K562 (cell line): Measurements from ENCODE around the gene ZNF318. TPM values are rescaled to one million over a fixed set of nuclear protein-coding genes. Genes with fewer than 3 reads are reported as not detected.

Experiments
- ATAC-seq: fragments of 200-7000 bp; cut with Tn5 transposase; 3 replicates; pipeline ENCODE4 v1.9.1; 2020; ENCODE audit warnings: moderate library complexity
- BruUV-seq: library from RNA; stranded (reverse); fragments of 400-500 nt; replicated peaks from 2 replicates; lab custom pipeline; 2021; lab: Mats Ljungman, UMichigan
- CTCF ChIA-PET: fragments of 300-600 bp; formaldehyde crosslinking; extraction: SDS; loops from one replicate; lab custom pipeline; 2021; ENCODE audit warnings: low intra/inter-chr PET ratio; lab: Yijun Ruan, JAX
- POLR2A ChIA-PET: fragments of 300-600, 350-650 bp; sonication (Branson Sonifier 250); formaldehyde crosslinking; extraction: SDS; loops from one replicate; lab custom pipeline; 2021; ENCODE audit warnings: antibody characterized with exemption, inconsistent platforms; lab: Yijun Ruan, JAX
- DNase-seq, 4 experiments: peaks; one replicate each; pipeline versions ENCODE4 v3.0.0 to v3.0.0-alpha.2; 2011 to 2018; ENCODE audit warnings: low spot score in 3 of 4, mixed read lengths in 3 of 4; ENCODE audit errors: extremely low read depth in 1 of 4
- FAIRE-seq: peaks from 2 replicates; lab custom pipeline; 2011; peaks lifted over from hg19 to GRCh38; lab: Jason Lieb, UNC
- H2AFZ ChIP-seq: 2 replicates; pipeline ENCODE4 v1.6.0; 2011; ENCODE audit warnings: low read depth, low read length, control low read depth, inconsistent platforms
- H3K27ac ChIP-seq: fragments of 200-600 bp; 3 replicates; pipeline ENCODE4 v1.8.0; 2011; ENCODE audit warnings: low read depth, mild to moderate bottlenecking, control low read depth, inconsistent platforms, low read length, moderate library complexity, mixed read lengths; ENCODE audit errors: extremely low read depth
- H3K27me3 ChIP-seq, 2 experiments: fragments of 300-600 bp in 1 of 2; 2 replicates in 1 of 2; 3 replicates in 1 of 2; pipeline versions ENCODE4 v1.6.0 to v1.8.0; 2011; ENCODE audit warnings: inconsistent platforms in 2 of 2, low read length in 2 of 2, mild to moderate bottlenecking in 1 of 2, mixed read lengths in 1 of 2, moderate library complexity in 1 of 2; ENCODE audit not compliant: control insufficient read depth in 2 of 2, insufficient read depth in 2 of 2
- H3K36me3 ChIP-seq: fragments of 300-600 bp; 3 replicates; pipeline ENCODE4 v1.8.0; 2011; ENCODE audit warnings: mild to moderate bottlenecking, low read length, inconsistent platforms; ENCODE audit not compliant: control insufficient read depth, insufficient read depth
- H3K4me1 ChIP-seq, 2 experiments: fragments of 200-600 bp in 1 of 2; replicated peaks in 1 of 2; 2 replicates in 1 of 2; 3 replicates in 1 of 2; pipeline versions ENCODE4 v1.5.1 to v1.8.0; 2011; ENCODE audit warnings: inconsistent platforms in 2 of 2, low read length in 2 of 2, mild to moderate bottlenecking in 1 of 2, mixed read lengths in 1 of 2, moderate library complexity in 1 of 2; ENCODE audit not compliant: control insufficient read depth in 2 of 2, insufficient read depth in 2 of 2
- H3K4me2 ChIP-seq: 2 replicates; pipeline ENCODE4 v1.6.1; 2011; ENCODE audit warnings: low read length, control low read depth, inconsistent platforms, mixed read lengths; ENCODE audit not compliant: insufficient read depth
- H3K4me3 ChIP-seq: fragments of 200-600 bp; sonication (generic), shearing (Covaris generic); 2 replicates; pipeline ENCODE4 v1.5.1; 2016; ENCODE audit warnings: control low read depth, inconsistent platforms
- H3K79me2 ChIP-seq: fragments of 200-600 bp; 3 replicates; pipeline ENCODE4 v1.8.0; 2011; ENCODE audit warnings: low read length, inconsistent platforms; ENCODE audit not compliant: control insufficient read depth, insufficient read depth
- H3K9ac ChIP-seq, 2 experiments: 2 replicates each; pipeline versions ENCODE4 v1.6.0 to v1.6.1; 2011; ENCODE audit warnings: low read depth in 2 of 2, low read length in 2 of 2, control low read depth in 1 of 2, inconsistent platforms in 1 of 2, mild to moderate bottlenecking in 1 of 2, mixed read lengths in 1 of 2; ENCODE audit not compliant: insufficient read depth in 1 of 2
- H3K9me1 ChIP-seq: one replicate; pipeline ENCODE4 v1.6.0; 2011; ENCODE audit warnings: inconsistent platforms, mild to moderate bottlenecking, low read length, moderate library complexity; ENCODE audit not compliant: control insufficient read depth, insufficient read depth
- H3K9me3 ChIP-seq: replicated peaks from 2 replicates; pipeline ENCODE4 v1.5.1; 2011; ENCODE audit warnings: low read depth, low read length, inconsistent platforms; ENCODE audit not compliant: control insufficient read depth, insufficient read depth
- H4K20me1 ChIP-seq: replicated peaks from 2 replicates; pipeline ENCODE4 v1.6.1; 2011; ENCODE audit warnings: low read length, inconsistent platforms, mixed read lengths; ENCODE audit not compliant: control insufficient read depth, insufficient read depth
- AFF1 ChIP-seq, 2 experiments: fragments of 450-650 bp; IDR thresholded peaks; 2 replicates each; pipeline ENCODE4 v1.6.1; 2018; ENCODE audit warnings: mild to moderate bottlenecking in 2 of 2, low read depth in 1 of 2; ENCODE audit not compliant: partially characterized antibody in 2 of 2
- ARID3A ChIP-seq: IDR thresholded peaks from 2 replicates; pipeline ENCODE4 v1.6.1; 2012; ENCODE audit warnings: low read depth, low read length, improper control_type of control experiment, borderline replicate concordance
- BCOR ChIP-seq: fragments of 450-650 bp; IDR thresholded peaks from 2 replicates; pipeline ENCODE4 v1.6.1; 2016
- BDP1 ChIP-seq: IDR thresholded peaks from 3 replicates; pipeline ENCODE4 v1.6.1; 2011; ENCODE audit not compliant: insufficient read length, insufficient read depth
- CBX3 ChIP-seq, 2 experiments: IDR thresholded peaks; 1 replicate in 1 of 2; 2 replicates in 1 of 2; pipeline ENCODE4 v1.6.1; 2012; ENCODE audit warnings: inconsistent platforms in 2 of 2, low read length in 2 of 2, borderline replicate concordance in 1 of 2, control low read depth in 1 of 2
- DDX20 ChIP-seq: fragments of 450-650 bp; IDR thresholded peaks from 2 replicates; pipeline ENCODE4 v1.6.1; 2016; ENCODE audit warnings: missing genetic modification characterization, low read depth, mild to moderate bottlenecking, missing compliant biosample characterization, moderate library complexity
- HIVEP1 ChIP-seq: fragments of 250-450 bp; sonication (Bioruptor Pico); IDR thresholded peaks from 2 replicates; pipeline ENCODE4 v1.4.0; 2020; ENCODE audit warnings: mild to moderate bottlenecking
- PHB ChIP-seq: fragments of 250-450 bp; sonication (Bioruptor Pico); IDR thresholded peaks from 2 replicates; pipeline ENCODE4 v1.5.0; 2021
- PKNOX1 ChIP-seq: fragments of 450-650 bp; IDR thresholded peaks from 2 replicates; pipeline ENCODE4 v1.6.1; 2016
- PPARD ChIP-seq: fragments of 250-450 bp; sonication (Bioruptor Pico); IDR thresholded peaks from 2 replicates; pipeline ENCODE4 v1.8.0; 2022; ENCODE audit warnings: inconsistent platforms, mild to moderate bottlenecking, moderate library complexity
- SNIP1 ChIP-seq: fragments of 450-650 bp; IDR thresholded peaks from 2 replicates; pipeline ENCODE4 v1.7.1; 2017; ENCODE audit warnings: low read depth, mild to moderate bottlenecking
- TAF9B ChIP-seq: fragments of 450-650 bp; IDR thresholded peaks from 2 replicates; pipeline ENCODE4 v1.6.1; 2018; ENCODE audit warnings: mild to moderate bottlenecking; ENCODE audit not compliant: partially characterized antibody
- TFAP4 ChIP-seq: sonication (generic); formaldehyde crosslinking; IDR thresholded peaks from 2 replicates; pipeline ENCODE4 v1.8.0; 2022; ENCODE audit warnings: missing genetic modification reagents, mild to moderate bottlenecking, moderate library complexity, borderline replicate concordance
- ZBTB1 ChIP-seq: sonication (generic); formaldehyde crosslinking; IDR thresholded peaks from 2 replicates; pipeline ENCODE4 v1.8.1; 2023; ENCODE audit warnings: missing genetic modification reagents, low read depth, mild to moderate bottlenecking, borderline replicate concordance
- ZNF134 ChIP-seq: fragments of 250-450 bp; sonication (Bioruptor Pico); conservative IDR thresholded peaks from 2 replicates; pipeline ENCODE4 v1.4.0; 2020
- WGBS: fragments of 100-300 bp; shearing (Covaris generic); methylation state at CpG from one replicate; pipeline ENCODE4 v1.1.6; 2016; ENCODE audit warnings: low coverage, mixed read lengths; ENCODE audit not compliant: insufficient coverage; ENCODE audit errors: missing lambda C conversion rate; 5-methylcytosine and 5-hydroxymethylcytosine counted together
- in situ Hi-C: fragments of 300-500 bp; cut with MboI; formaldehyde crosslinking; loops from 4 replicates; pipeline ENCODE4 v1.15.0; 2018; ENCODE audit warnings: inconsistent platforms, mixed read lengths
- intact Hi-C: fragments of 100-400 bp; cut with micrococcal nuclease; formaldehyde crosslinking; loops from 2 replicates; pipeline ENCODE4 v1.14.2; 2022
- polyA plus RNA-seq, 8 experiments: library from polyadenylated mRNA; depleted of rRNA in 4 of 8; stranded (reverse) in 5 of 8; unstranded in 3 of 8; fragments of >200 nt; fragmentation: Nextera tagmentation in 2 of 8; fragmentation: Illumina TruSeq in 1 of 8; extraction: Ambion mirVana in 2 of 8; extraction: Trizol in 1 of 8; gene quantifications; 2 replicates each; pipeline versions ENCODE4 v1.2.1 to v1.2.3, GENCODE V29; 2011 to 2014; ENCODE audit warnings: inconsistent platforms in 1 of 8, missing spikeins in 1 of 8
- total RNA-seq, 7 experiments: library from RNA; depleted of rRNA in 6 of 7; stranded (reverse); fragments of >200 nt in 6 of 7; fragmentation: Illumina TruSeq in 2 of 7; extraction: Trizol in 2 of 7; gene quantifications; 2 replicates each; pipeline versions ENCODE4 v1.2.1 to v1.2.3, GENCODE V29; 2011 to 2021; ENCODE audit warnings: low replicate concordance in 1 of 7

ZNF318 gene
- total and polyA plus RNA-seq, 9 of the 15 experiments (the other 6 are each of a cell fraction or from before 2014, with no cell fraction given): 3.2 to 19.0 (median 9.2) TPM

- CTCF ChIA-PET: no interaction called here
- H3K9ac ChIP-seq: no peak overlapping the region; a peak in 1 of 4 replicates
- FAIRE-seq: no peak
- BruUV-seq: no TSS peak
- no peak for DNase-seq
- H3K9me1 ChIP-seq: no peaks in the 10 kb centered on the region
- H2AFZ ChIP-seq: no peak overlapping the region
- H3K4me1 ChIP-seq: peaks cover 0 to 6% of the 10 kb centered on the region in 2 experiments; a peak in 1 of 5 replicates
- ATAC-seq: no peak
- no peaks in the 10 kb centered on the region for H3K36me3 ChIP-seq
- no peak overlapping the region for H3K4me3 ChIP-seq
- H4K20me1 ChIP-seq: no peaks in the 10 kb centered on the region
- no peak overlapping the region for H3K27ac ChIP-seq
- intact Hi-C loops: no loop called here
- POLR2A ChIA-PET: interaction anchor here (0.7 to 1.4 kb wide), 4 partner anchors 8 to 35 kb away, joined by 3 to 7 read pairs (median 4); no protein-coding TSS in a partner anchor
- H3K9me3 ChIP-seq: no peaks in the 10 kb centered on the region
- H3K79me2 ChIP-seq: no peaks in the 10 kb centered on the region
- 1% methylated on average over 5 of the region's 5 CpGs for WGBS
- H3K27me3 ChIP-seq: peaks cover 4 to 38% of the 10 kb centered on the region in 2 experiments; a peak in 4 of 5 replicates
- H3K4me2 ChIP-seq: no peak overlapping the region
- in situ Hi-C loops: no loop called here
- TF ChIP-seq TFAP4 (no peak), SNIP1 (no peak), HIVEP1 (CRISPR knock-in tag) (no peak), PKNOX1 (no peak), ZNF134 (CRISPR knock-in tag) (no peak), ZBTB1 (CRISPR knock-in tag) (no peak), CBX3 (IDR thresholded peaks at IDR 0.05; ENCODE audit: borderline replicate concordance in 1 of 2, low read length in 2 of 2) (no peak), PPARD (CRISPR knock-in tag) (no peak), ARID3A (no peak), AFF1 (IDR thresholded peaks at IDR 0.05; ENCODE audit: low read depth in 1 of 2, partially characterized antibody in 2 of 2) (no peak), BCOR (no peak), TAF9B (no peak), PHB (CRISPR knock-in tag) (no peak), BDP1 (no peak), DDX20 (tag) (no peak)
Measured at GRCh38 chr6:43412541-43412940, 43.1 kb upstream of the ZNF318 start.
